ENCODE results near the gene KCNF1. TPM values are rescaled to one million over a fixed set of nuclear protein-coding genes. Genes with fewer than 3 reads are reported as not detected.

The KCNF1 gene
- total RNA-seq, 1 donor from 2014 or later = 7.7 TPM

DNA sequence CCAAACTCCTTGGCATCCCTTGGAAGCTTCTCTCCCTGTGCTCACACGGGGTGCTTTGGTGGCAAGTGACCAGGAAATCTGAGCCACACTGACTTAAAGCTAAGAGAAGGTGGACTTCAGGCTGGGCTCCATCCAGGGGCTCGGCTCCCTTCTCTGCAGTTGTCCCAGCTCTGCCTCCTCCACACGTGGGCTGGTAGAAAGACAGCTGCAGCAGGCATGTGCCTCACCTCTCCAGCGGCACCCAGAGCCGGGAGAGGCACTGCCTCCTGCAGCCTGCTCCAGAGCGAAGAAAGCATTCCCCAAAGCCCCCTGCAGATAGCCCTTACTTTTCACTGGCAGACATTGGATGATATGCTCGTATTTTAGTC lies 11.3 kb downstream of the KCNF1 start:
- Mint-ChIP-seq H3K27ac (ENCODE audit: unreplicated experiment) (no peak overlapping the region), H3K9me3 (ENCODE audit: unreplicated experiment) (peaks cover 8% of the 10 kb centered on the region), H3K4me1 (ENCODE audit: low read depth, unreplicated experiment) (peaks cover 4% of the 10 kb centered on the region), H3K36me3 (ENCODE audit: unreplicated experiment) (peaks cover 6% of the 10 kb centered on the region), H3K27me3 (ENCODE audit: unreplicated experiment) (peaks cover 4% of the 10 kb centered on the region), H3K4me3 (ENCODE audit: unreplicated experiment) (no peak overlapping the region)
- TF ChIP-seq, protein P1, sequence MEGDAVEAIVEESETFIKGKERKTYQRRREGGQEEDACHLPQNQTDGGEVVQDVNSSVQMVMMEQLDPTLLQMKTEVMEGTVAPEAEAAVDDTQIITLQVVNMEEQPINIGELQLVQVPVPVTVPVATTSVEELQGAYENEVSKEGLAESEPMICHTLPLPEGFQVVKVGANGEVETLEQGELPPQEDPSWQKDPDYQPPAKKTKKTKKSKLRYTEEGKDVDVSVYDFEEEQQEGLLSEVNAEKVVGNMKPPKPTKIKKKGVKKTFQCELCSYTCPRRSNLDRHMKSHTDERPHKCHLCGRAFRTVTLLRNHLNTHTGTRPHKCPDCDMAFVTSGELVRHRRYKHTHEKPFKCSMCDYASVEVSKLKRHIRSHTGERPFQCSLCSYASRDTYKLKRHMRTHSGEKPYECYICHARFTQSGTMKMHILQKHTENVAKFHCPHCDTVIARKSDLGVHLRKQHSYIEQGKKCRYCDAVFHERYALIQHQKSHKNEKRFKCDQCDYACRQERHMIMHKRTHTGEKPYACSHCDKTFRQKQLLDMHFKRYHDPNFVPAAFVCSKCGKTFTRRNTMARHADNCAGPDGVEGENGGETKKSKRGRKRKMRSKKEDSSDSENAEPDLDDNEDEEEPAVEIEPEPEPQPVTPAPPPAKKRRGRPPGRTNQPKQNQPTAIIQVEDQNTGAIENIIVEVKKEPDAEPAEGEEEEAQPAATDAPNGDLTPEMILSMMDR (IDR thresholded peaks at IDR 0.05; ENCODE audit: partially characterized antibody, unreplicated experiment) = no peak
- no peak for DNase-seq

DNA sequence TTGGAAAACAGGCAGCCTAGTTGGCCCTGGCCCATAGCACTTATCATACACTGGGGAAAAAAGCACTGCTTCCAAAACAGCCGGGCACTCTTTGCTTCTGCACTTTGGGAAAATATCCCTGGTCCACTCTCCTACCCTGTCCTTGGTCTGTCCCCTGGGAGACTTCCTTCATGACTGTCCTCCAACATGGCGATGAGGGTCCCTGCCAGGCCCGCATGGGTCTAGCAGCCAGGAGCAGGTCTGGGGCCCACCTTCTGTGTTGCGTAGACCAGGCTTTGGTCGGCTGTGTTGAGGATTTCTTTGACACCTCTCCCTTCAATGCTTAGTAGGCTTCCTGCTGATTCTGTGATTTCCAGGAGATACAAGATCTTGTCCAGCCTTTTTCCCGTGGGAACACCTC lies 12.2 kb downstream of the KCNF1 start:
- Mint-ChIP-seq H3K36me3 (ENCODE audit: unreplicated experiment) (peaks cover under 1% of the 10 kb centered on the region), H3K27ac (ENCODE audit: unreplicated experiment) (no peak overlapping the region), H3K4me1 (ENCODE audit: low read depth, unreplicated experiment) (peaks cover 2% of the 10 kb centered on the region), H3K4me3 (ENCODE audit: unreplicated experiment) (no peak overlapping the region), H3K9me3 (ENCODE audit: unreplicated experiment) (peaks cover 8% of the 10 kb centered on the region), H3K27me3 (ENCODE audit: unreplicated experiment) (peaks cover 4% of the 10 kb centered on the region)
- TF ChIP-seq, protein P1 (IDR thresholded peaks at IDR 0.05; ENCODE audit: partially characterized antibody, unreplicated experiment) = no peak
- no peak for DNase-seq

DNA sequence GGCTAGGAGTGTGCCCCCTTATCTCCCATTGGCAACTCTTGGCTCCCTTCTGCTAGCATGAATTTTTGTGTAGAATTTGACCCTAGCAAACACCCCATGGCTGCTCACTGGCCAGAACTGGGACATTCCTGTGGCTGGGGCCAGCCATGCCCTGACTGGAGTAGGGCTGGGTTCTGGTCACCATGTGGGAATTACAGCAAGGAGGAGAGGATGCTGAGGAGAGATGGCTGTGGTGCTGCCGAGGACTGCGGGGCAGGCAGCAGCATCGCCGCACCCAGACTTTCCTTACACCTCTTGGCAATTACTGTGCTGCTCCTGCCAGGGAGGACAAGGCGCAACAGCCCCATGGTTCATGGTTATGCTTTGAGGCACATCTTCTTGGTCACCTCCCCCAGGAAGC lies 12.7 kb downstream of the KCNF1 start:
- Mint-ChIP-seq H3K36me3 (ENCODE audit: unreplicated experiment) (no peaks in the 10 kb centered on the region), H3K4me1 (ENCODE audit: low read depth, unreplicated experiment) (peaks cover 2% of the 10 kb centered on the region), H3K4me3 (ENCODE audit: unreplicated experiment) (no peak overlapping the region), H3K27me3 (ENCODE audit: unreplicated experiment) (peaks cover 4% of the 10 kb centered on the region), H3K9me3 (ENCODE audit: unreplicated experiment) (peaks cover 8% of the 10 kb centered on the region), H3K27ac (ENCODE audit: unreplicated experiment) (no peak overlapping the region)
- TF ChIP-seq, protein P1 (IDR thresholded peaks at IDR 0.05; ENCODE audit: partially characterized antibody, unreplicated experiment) = no peak
- DNase-seq = no peak

DNA sequence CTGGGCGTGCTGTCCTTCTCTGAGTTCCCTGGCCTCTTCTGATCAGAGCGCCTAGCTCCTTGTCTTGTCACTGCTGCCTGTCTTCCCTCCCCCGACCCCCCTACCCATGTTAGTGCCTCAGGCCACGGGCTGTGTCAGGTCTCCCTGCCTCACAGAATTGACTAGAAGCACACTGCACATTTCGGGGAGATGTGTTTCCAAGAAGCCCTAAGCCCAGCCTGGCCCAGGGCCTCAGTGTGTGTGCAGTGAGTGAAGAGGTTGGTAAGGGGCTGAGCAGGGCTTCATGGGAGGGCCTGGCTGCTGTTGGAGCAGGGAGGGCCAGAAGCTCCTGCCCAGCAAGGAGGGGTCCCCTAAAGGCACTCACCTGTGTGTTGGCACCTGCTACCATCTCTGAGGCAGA lies 13.1 kb downstream of the KCNF1 start:
- TF ChIP-seq, protein P1 (IDR thresholded peaks at IDR 0.05; ENCODE audit: partially characterized antibody, unreplicated experiment) = no peak
- DNase-seq = no peak
- Mint-ChIP-seq H3K36me3 (ENCODE audit: unreplicated experiment) (no peaks in the 10 kb centered on the region), H3K27ac (ENCODE audit: unreplicated experiment) (no peak overlapping the region), H3K27me3 (ENCODE audit: unreplicated experiment) (peaks cover 4% of the 10 kb centered on the region), H3K4me3 (ENCODE audit: unreplicated experiment) (no peak overlapping the region), H3K9me3 (ENCODE audit: unreplicated experiment) (peaks cover 8% of the 10 kb centered on the region), H3K4me1 (ENCODE audit: low read depth, unreplicated experiment) (peaks cover 2% of the 10 kb centered on the region)

DNA sequence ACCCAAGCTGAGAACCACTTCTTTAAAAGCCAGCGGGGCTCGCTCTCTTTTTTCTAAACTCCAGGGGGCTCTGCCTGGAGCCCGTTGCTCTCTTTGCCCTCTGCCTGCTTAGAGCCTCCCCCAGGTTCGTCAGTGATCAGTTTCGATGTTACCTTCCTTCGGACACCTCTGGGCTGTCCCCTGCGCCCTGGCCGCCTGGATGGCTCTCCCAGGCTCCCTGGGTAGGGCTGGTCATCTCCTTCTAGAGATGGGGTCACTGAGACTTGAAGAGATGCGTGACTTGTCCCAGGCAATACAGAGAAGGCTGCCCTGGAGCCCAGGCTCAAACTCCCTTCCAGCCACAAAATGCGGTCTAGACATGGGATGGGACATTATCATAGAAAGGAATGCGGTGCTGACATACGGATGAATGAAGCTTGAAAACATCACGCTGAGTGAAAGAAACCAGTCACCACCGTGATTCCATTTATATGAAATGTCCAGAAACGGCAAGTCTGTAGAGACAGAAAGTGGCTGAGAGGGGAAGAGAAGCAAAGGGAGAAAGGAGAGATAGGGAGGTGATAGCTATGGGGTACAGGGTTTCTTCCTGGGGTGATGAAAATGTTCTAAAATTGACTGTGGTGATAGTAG lies 14.6 kb downstream of the KCNF1 start:
- Mint-ChIP-seq H3K4me3 (ENCODE audit: unreplicated experiment) (no peak overlapping the region), H3K4me1 (ENCODE audit: low read depth, unreplicated experiment) (peaks cover 2% of the 10 kb centered on the region), H3K9me3 (ENCODE audit: unreplicated experiment) (peaks cover 8% of the 10 kb centered on the region), H3K27ac (ENCODE audit: unreplicated experiment) (no peak overlapping the region), H3K27me3 (ENCODE audit: unreplicated experiment) (peaks cover 3% of the 10 kb centered on the region), H3K36me3 (ENCODE audit: unreplicated experiment) (no peaks in the 10 kb centered on the region)
- DNase-seq = no peak
- TF ChIP-seq, protein P1 (IDR thresholded peaks at IDR 0.05; ENCODE audit: partially characterized antibody, unreplicated experiment) = no peak

Measured in glutamatergic neuron (in vitro differentiated cells).